Stimulated activated naive CD4-positive, alpha-beta T cell treated with Interleukin-2 at 50 U/mL for 16 hours (primary cell): ENCODE measurements around the gene ZNF804A.
"Not testable (repeated sequence)": the region's sequence is repeated elsewhere in the genome, so short reads cannot be mapped to it uniquely, and the experiment has no call there.

ENCODE experiments used
- DNase-seq: peaks from one replicate; lab custom pipeline; 2025; lab: John Stamatoyannopoulos, UW

Gene ZNF804A

DNA sequence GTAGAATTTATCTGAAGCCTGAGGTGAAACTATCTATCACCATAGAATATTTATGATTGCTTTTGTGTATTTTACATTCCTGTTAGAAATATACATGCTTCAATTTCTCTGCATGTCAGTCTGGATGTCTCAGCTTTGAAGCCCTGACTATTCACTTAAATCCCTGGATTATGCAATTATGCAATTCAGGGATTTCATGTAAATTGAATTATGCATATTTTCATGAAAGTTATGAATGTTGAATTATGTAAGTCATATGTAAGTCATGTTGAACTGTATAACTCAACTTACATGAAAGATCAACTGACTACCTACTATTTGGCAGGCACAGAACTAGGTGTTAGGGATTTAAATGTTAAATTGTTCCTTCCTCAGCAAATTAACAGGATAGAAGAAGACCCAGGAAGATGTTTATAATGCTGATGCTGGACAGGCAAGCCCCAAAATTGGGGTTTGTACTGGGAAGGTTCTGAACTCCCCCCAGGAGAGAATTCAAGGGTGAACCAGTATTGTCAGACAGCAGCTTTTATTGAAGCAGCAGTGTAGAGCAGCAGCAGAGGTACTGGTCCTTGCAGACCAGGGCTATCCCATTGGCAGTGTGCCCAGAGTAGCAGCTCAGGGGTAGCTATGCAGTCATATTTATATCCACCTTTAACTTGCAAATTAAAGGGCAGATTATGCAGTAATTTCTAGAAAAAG, 236.5 kb downstream of the ZNF804A start:
- no peak for DNase-seq

DNA sequence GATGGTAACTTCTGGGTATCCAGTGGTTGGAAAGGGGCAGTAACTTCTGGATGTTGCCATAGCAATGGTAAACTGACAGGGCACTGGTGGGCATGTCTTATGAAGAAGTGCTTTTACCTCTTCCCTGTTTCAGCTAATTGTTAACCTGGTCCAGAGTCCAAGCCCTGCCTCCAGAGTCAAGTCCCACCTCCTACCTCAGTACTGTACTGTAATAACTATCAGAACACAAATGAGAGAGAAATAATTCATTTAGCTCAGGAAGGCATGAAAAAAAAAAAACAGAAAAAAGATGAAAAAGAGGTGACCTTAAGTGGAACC, 237.0 kb downstream of the ZNF804A start:
- no peak for DNase-seq

DNA sequence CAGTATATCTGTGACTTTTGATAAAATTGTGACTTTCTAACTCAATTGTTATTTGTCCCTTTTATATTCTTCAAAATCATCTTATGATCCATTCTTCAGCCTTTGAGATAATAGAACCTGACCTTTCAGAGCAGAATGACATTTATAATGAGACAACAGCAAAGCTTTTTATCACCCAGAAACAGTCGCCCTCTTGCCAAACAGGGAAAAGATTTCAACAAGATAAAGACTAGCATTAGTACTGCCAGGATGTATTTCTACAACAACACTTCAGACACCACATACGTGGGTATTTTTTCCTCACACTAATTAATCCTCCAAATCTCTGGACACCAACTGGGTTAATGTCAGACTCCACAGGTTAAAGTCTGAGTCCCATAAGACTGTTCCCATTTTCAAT, 249.0 kb downstream of the ZNF804A start:
- no peak for DNase-seq

DNA sequence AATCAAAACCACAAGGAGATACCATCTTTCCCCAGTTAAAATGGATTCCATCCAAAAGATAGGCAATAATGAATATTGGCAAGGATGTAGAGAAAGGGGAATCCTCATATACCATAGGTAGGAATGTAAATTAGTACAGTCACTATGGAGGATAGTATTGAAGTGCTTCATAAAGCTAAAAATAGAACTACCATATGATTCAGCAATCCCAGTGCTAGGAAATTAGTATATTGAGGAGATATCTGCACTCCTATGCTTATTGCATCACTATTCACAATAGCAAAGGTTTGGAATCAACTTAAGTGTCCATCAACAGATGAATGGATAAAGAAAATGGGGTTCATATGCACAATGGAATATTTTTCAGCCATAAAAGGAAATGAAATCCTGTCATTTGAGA, 251.2 kb downstream of the ZNF804A start:
- DNase-seq: no peak

DNA sequence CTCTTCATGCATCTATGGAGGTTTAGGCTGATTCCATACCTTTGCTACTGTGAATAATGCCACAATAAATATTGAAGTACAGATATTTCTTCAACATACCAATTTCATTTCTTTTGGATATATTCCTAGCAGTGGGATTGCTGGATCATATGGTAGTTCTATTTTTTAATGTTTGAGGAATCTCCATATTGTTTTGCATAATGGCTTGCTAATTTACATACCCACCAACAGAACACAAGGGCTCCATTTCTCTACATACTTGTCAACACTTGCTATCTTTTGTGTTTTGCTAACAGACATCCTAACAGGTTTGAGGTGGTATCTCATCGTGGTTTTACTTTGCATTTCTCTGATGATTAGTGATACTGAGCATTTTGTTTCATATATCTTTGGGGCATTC, 253.2 kb downstream of the ZNF804A start:
- DNase-seq: no peak

DNA sequence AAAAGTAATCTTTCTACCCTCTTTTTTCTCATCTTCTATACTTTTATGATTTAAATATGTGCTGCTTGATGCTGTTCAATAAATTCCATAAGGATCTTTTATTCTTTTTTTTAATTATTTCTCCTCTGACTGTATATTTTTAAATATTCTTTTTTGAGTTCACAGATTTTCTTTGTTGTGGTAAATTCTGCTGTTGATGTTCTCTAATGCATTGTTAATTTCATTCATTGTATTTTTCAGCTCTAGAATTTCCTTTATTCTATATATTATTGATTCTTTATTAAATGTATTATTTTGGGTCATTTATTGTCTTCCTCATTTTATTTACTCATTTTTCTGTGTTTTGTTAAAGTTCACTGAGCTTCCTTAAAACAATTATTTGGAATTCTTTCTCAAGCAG, 260.9 kb downstream of the ZNF804A start:
- DNase-seq: no peak

DNA sequence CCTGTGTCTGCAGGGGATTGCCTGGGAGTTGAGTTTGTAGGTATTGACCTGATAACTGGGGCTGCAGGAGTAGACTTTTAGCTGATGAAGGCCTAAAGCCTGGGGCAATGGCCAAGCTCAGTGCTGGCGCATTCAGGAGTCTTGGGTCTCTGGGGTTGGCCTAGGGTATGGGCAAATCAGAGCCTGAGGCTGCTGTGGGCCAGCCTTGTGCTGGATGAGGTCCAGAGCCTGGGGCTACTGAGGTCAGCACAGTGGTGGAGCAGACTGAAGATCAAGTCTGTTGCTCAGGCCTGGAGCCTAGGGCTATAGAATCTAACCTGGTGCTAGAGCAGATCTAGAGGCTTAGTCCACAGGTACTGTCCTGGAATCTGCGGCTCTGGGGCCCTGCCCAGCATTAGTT, 262.4 kb downstream of the ZNF804A start:
- no peak for DNase-seq

DNA sequence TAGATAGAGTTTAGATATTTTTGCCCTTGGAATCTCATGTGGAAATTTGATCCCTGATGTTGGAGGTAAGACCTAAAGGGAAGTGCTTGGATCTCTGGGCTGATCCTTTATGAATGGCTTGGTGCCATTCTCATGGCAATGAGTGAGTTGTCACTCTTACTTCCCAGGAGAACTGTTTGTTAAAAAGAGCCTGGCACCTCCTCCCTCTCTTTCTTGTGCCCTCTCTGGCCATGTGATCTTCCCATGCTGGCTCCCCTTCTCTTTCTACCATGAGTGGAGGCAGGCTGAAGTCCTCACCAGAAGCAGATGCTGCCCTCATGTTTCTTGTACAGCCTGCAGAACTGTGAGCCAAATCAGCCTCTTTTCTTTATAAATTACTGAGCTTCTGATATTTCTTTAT, 276.9 kb downstream of the ZNF804A start:
- DNase-seq: no peak

DNA sequence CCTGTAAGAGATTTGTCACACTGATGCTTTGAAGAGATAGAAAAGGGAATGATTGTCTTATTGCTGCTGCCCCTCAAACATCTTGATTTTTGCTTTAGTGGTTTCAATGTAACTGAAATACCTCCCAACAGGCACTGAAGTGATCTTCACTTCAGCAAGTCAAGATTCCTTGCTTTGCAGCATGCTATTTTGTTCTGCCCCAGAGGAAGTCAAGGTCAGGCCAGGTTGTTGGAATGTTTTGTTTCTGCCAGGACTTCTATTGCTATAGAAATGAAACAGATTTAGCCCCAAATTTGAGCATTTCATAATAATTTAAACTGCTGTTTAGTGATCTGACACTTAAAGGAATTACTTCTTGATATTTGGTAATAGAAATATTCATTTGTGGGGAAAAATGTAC, 277.6 kb downstream of the ZNF804A start:
- DNase-seq: no peak

DNA sequence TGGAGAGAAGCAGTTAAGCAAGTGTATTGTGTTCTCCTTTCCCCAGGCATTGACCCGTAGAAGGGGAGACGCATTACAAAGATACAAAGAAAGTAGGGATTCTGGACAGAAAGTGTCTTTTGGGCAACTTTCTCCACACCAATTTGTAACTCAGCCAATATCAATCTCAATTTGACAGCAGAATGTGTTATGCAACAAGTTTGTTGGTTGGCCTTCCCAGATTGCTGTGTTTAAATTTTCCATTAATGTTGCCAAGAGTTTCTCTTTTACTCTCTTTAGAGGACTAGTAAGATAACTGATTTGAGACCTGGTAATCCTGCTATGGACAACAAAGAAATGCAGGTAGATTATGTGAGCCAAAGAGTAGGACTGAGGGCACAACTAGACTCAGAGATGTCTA, 279.6 kb downstream of the ZNF804A start:
- no peak for DNase-seq

DNA sequence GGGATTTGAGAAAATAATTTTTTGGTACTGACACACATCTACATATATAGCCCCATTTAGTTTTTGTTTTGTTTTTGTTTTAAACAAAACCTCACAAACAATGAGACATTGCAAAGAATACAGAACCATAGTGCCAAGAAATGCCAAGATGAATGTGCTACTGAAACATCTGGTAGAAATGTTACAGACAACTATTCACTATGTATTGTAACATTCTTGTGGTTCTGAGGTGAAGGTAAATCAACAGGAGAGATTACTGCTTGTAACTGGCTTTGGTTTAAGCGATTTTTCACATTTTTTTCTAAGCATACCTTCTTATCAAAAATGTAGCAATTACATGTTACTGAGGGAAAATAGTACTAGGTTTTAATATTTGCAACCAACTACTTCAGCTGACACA, 281.3 kb downstream of the ZNF804A start:
- no peak for DNase-seq

DNA sequence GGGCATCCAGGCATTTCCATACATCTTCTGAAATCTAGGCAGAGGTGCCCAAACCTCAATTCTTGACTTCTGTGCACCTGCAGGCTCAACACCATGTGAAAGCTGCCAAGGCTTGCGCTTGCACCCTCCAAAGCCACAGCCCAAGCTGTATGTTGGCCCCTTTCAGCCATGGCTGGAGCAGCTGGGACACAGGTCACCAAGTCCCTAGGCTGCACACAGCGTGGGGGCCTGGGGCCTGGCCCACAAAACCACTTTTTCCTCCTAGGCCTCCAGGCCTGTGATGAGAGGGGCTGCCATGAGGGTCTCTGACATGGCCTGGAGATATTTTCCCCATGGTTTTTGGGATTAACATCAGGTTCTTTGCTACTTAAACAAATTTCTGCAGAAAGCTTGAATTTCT, 288.3 kb downstream of the ZNF804A start:
- not testable (repeated sequence) for DNase-seq

DNA sequence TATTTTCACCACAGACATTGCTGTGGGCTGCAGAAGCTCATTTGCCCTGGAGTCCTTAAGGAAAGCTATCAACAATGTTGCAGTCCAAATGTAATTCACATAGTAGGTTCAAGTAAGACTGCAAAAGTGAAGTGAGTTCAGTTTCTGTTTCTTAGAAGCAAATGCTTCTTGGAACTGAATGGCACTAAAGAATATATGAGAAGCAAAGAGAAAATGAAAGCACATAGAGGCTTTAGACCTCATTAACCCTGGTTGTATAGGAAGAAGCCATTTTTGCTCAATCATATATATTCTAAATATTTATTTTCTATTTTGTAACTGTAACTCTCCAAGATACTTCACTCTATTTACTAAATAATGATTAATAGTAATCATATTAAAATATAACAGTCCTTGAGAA, 292.0 kb downstream of the ZNF804A start:
- no peak for DNase-seq

DNA sequence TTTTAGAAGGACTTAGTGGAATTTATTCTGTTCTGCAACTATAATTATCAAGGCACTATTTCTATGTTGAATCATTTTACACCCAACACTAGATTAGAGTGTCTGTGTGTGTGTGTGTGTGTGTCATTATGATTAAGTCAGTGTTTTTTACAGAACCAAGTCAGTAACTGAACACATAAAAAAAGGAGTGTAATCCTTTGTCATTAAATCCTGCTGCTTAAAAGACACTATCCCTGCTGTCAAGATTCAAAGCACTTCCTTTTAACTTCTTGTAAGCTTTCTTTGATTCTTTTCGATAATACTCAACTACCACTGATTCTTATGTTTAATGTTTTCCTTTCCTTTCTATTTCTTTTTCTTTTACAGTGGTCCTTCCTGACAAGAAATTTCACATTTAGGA, 306.7 kb downstream of the ZNF804A start:
- DNase-seq: no peak

DNA sequence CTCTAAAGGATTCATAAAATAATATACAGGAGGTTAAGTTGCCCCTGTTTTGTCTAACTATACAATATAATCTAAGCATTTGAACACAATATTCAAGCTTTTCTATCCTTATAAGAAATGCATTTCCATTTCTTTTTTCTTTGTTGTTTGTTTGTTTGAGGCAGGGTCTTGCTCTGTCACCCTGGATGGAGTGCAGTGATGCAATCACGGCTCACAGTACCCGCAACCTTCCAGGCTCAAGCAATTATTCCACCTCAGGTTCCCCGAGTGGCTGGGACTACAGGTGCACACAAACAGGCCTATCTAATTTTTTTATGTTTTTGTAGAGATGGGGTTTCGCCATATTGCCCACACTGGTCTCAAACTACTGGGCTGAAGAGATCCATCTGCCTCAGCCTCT, 307.8 kb downstream of the ZNF804A start:
- DNase-seq: no peak

DNA sequence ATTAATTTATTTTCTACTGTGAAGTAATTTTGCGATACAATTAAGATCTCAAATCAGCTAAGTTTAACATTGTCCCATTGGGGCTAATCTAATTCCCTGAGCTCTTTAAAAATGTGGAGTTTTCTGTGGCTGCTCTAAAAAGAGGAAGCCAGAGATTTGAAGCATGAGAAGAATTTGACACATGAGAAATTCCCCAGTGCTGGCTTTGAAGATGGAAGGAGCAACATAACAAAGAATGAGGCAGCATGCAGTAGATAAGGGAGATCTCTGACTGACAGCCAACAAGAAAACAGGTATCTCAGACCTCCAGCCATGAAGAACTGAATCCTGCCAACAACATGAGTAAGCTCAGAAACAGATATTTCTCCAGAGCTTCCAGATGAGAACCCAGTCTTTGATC, 308.4 kb downstream of the ZNF804A start:
- DNase-seq: no peak

DNA sequence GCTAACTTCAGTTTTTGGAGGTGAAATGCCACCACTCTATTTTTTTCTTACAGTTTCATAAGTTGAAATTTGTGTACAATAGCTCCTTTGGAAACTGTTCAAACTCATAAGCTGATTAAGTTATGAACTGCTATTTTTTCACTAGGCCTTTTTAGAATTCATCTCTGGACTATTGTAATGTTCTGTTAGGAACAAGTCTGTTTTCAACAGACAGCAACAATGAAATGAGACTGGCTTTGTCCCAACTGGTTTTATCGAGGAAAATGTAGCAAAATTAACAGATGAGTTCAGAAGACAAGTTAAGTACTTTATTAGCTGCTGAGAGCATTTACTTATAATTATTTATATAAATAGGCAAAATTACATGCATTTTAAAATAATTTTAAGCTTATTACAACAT, 310.6 kb downstream of the ZNF804A start:
- DNase-seq: no peak

DNA sequence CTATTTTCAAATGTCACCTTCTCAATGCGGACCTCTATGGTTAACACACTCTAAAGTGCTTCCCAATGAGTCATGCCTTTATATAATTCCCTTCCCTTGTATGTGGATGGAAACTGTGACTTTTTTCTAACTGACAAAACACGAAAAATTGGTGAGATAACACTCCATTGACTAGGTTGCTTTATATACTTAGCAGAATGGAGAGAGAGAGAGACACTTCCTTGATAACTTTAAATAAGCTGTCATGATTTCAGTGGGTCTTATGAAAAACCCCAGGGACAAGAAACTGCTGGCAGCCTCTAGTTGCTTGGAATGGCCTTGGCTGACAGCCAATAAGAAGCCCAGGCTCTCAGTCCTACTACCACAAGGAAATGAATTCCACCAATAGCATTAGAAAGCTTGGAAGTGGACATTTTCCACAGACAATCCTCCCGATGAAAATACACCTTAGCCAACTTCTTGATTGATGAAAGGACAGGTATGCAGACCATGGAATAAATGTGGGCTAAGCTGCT, 322.2 kb downstream of the ZNF804A start:
- no peak for DNase-seq

DNA sequence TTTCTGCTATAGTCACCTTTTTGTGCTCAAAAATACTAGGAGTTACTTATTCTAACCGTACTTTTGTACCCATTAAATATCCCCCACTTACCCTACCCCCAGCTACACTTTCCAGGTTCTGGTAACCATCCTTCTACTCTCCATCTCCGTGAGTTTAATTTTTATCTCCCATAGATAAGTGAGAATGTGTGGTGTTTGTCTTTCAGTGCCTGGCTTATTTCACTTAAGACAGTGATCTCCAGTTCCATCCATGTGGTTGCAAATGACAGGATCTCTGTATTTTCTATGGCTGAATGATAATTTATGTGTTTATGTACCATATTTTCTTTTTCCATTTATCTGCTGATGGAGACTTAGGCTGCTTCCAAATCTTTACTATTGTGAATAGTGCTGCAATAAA, 323.3 kb downstream of the ZNF804A start:
- no peak for DNase-seq

DNA sequence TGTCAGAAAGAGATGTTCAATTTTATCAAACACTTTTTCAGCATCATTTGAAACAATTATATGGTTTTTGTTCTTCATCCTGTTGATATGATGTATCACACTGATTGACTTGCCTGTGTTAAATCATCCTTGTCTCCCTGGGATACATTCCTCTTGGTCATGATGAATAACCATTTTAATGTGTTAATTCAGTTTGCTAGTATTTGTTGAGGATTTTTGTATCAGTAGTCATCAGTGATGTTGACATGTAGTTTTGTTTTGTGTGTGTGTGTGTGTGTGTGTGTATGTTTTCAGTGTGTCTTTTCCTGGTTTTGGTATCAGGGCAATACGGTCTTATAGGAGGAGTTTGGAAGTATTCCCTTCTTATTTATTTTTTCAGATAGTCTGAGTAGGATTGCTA, 325.4 kb downstream of the ZNF804A start:
- no peak for DNase-seq

DNA sequence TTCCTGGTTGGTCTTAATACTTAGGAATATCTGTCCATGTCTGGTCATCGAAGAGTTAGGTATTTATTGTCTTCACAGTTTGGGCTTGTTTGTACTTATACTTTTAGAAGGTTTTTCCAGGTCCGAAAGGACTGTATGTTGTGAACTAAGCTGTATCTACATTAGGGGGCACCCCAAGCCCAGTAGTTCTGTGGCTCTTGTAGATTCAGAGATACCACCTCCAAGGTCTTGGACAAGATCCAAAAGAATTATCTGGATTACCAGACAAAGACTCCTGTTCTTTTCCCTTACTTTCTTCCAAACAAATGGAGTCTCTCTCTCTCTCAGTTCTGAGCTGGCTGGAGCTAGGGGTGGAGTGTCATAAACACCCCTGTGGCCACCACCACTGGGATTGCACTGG, 328.7 kb downstream of the ZNF804A start:
- no peak for DNase-seq

DNA sequence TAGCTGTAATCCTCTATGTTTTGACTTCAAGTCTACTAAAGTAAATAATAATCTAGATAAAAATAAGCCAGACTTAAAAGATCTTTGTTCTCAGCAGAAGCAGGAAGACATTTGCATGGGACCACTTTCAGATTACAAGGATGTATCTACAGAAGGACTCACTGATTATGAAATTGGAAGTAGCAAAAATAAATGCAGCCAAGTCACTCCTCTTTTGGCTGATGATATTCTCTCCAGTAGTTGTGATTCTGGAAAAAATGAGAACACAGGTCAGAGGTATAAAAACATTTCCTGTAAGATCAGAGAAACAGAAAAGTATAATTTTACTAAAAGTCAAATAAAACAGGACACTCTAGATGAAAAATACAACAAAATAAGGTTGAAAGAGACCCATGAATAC, 338.4 kb downstream of the ZNF804A start:
- DNase-seq: no peak

DNA sequence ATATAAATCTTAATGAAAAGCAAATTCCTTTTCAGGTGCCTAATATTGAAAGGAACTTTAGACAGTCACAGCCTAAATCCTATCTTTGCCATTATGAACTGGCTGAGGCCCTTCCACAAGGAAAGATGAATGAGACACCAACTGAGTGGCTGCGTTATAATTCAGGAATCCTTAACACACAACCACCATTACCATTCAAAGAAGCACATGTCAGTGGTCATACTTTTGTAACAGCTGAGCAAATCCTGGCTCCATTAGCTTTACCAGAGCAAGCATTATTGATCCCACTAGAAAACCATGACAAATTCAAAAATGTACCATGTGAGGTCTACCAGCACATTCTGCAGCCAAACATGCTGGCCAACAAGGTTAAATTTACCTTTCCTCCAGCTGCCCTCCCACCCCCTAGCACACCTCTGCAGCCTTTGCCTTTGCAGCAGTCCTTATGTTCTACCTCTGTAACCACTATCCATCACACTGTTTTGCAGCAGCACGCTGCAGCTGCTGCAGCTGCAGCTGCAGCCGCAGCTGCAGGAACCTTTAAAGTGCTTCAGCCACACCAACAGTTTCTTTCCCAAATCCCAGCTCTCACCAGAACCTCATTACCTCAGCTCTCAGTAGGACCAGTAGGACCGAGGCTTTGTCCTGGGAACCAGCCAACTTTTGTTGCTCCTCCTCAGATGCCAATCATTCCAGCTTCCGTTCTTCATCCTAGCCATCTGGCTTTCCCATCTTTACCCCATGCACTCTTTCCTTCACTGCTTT, 340.1 kb downstream of the ZNF804A start:
- DNase-seq: no peak

DNA sequence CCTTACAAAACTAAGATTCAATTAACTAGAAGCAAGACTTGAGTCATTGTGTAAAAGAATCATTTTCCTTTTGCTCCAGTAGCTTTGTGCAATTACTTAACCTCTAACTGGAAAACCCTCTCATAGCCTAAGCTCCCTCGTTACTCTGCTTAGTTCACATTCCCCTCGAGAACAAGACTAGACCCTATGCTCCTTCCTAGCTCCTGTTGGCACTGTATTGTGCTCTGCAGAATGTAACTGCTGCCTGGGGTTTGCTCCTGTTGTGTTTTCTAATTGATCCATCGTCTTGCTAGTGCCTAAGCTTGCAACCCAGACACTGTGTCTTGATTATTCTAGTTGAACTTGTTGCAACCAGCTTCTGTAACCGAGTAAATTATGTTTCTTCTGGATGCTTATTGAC, 347.0 kb downstream of the ZNF804A start:
- DNase-seq: no peak
